Endothelial cell of umbilical vein (primary cell): ENCODE data around the gene ACTN1. TPM values are rescaled to one million over a fixed set of nuclear protein-coding genes. Genes with fewer than 3 reads are reported as not detected.

ENCODE experiments used
- BruUV-seq: library from RNA; stranded (reverse); fragments of 400-500 nt; replicated peaks from 2 replicates; lab custom pipeline; 2021; lab: Mats Ljungman, UMichigan
- CTCF ChIA-PET: fragments of 300-600, 350-600 bp; sonication (Branson Sonifier 250); formaldehyde crosslinking; loops from one replicate; lab custom pipeline; 2021; ENCODE audit warnings: antibody characterized with exemption, inconsistent platforms; lab: Charles Lee
- POLR2A ChIA-PET: fragments of 300-600, 350-600 bp; sonication (Branson Sonifier 250); formaldehyde crosslinking; loops from one replicate; lab custom pipeline; 2021; ENCODE audit warnings: antibody characterized with exemption, inconsistent platforms; lab: Charles Lee
- DNase-seq: peaks from one replicate; pipeline ENCODE4 v3.0.0-alpha.2; 2011; ENCODE audit warnings: low read depth, low spot score
- FAIRE-seq: peaks from 2 replicates; lab custom pipeline; 2011; peaks lifted over from hg19 to GRCh38; lab: Jason Lieb, UNC
- H2AFZ ChIP-seq: 2 replicates; pipeline ENCODE4 v1.6.0; 2012; ENCODE audit warnings: low read depth, low read length, control low read depth, inconsistent platforms
- H3K27ac ChIP-seq: 2 replicates; pipeline ENCODE4 v1.5.1; 2011; ENCODE audit warnings: low read depth, mild to moderate bottlenecking, control low read depth, low read length, moderate library complexity; ENCODE audit not compliant: insufficient read depth
- H3K27me3 ChIP-seq, 2 experiments: 2 replicates each; pipeline versions ENCODE4 v1.6.0 to v1.6.1; 2011; ENCODE audit warnings: low read length in 2 of 2, mixed read lengths in 1 of 2; ENCODE audit not compliant: control insufficient read depth in 2 of 2, insufficient read depth in 2 of 2
- H3K36me3 ChIP-seq, 2 experiments: 2 replicates in 1 of 2; 3 replicates in 1 of 2; pipeline ENCODE4 v1.5.1; 2011; ENCODE audit warnings: low read length in 2 of 2, mild to moderate bottlenecking in 1 of 2, moderate library complexity in 1 of 2; ENCODE audit not compliant: control insufficient read depth in 2 of 2, insufficient read depth in 2 of 2; ENCODE audit errors: extremely low read depth in 1 of 2
- H3K4me1 ChIP-seq: 3 replicates; pipeline ENCODE4 v1.5.1; 2011; ENCODE audit warnings: mild to moderate bottlenecking, low read length; ENCODE audit not compliant: control insufficient read depth, insufficient read depth; ENCODE audit errors: extremely low read depth
- H3K4me2 ChIP-seq: 2 replicates; pipeline ENCODE4 v1.6.1; 2011; ENCODE audit warnings: low read length, control low read depth, mixed read lengths; ENCODE audit not compliant: insufficient read depth
- H3K4me3 ChIP-seq, 3 experiments: fragments of 200-600 bp in 1 of 3; sonication (generic), shearing (Covaris generic) in 1 of 3; replicated peaks in 1 of 3; 2 replicates each; pipeline ENCODE4 v1.5.1; 2011 to 2016; ENCODE audit warnings: control low read depth in 3 of 3, low read length in 3 of 3, mild to moderate bottlenecking in 2 of 3, inconsistent platforms in 1 of 3, low read depth in 1 of 3, moderate library complexity in 1 of 3; ENCODE audit not compliant: insufficient read depth in 1 of 3
- H3K79me2 ChIP-seq: 2 replicates; pipeline ENCODE4 v1.6.0; 2012; ENCODE audit warnings: low read length, inconsistent platforms; ENCODE audit not compliant: control insufficient read depth, insufficient read depth
- H3K9ac ChIP-seq: replicated peaks from 2 replicates; pipeline ENCODE3; 2011; ENCODE audit warnings: low read length, control low read depth; ENCODE audit not compliant: insufficient read depth; ENCODE audit errors: extremely low read depth
- H3K9me1 ChIP-seq: replicated peaks from 3 replicates; pipeline ENCODE4 v1.6.0; 2011; ENCODE audit warnings: mild to moderate bottlenecking, low read length; ENCODE audit not compliant: control insufficient read depth, insufficient read depth; ENCODE audit errors: extremely low read depth
- H3K9me3 ChIP-seq: replicated peaks from 2 replicates; pipeline ENCODE4 v1.5.1; 2012; ENCODE audit warnings: low read length, inconsistent platforms; ENCODE audit not compliant: control insufficient read depth, insufficient read depth
- H4K20me1 ChIP-seq: replicated peaks from 2 replicates; pipeline ENCODE3; 2011; ENCODE audit warnings: mild to moderate bottlenecking, low read length; ENCODE audit not compliant: control insufficient read depth, insufficient read depth; ENCODE audit errors: extremely low read depth
- CTCF ChIP-seq, 2 donors: IDR thresholded peaks; 1 replicate in 1 of 2; 2 replicates in 1 of 2; pipeline ENCODE4 v1.5.1; 2011; ENCODE audit warnings: low read length in 2 of 2, mild to moderate bottlenecking in 2 of 2, moderate library complexity in 2 of 2, control low read depth in 1 of 2, inconsistent platforms in 1 of 2, low read depth in 1 of 2; ENCODE audit not compliant: insufficient read depth in 1 of 2; ENCODE audit errors: extremely low read depth in 1 of 2
- EZH2 ChIP-seq: IDR thresholded peaks from 2 replicates; pipeline ENCODE4 v1.6.1; 2012; ENCODE audit warnings: borderline replicate concordance, low read depth, mild to moderate bottlenecking, moderate library complexity, low read length, inconsistent platforms; ENCODE audit not compliant: severe bottlenecking
- FOS ChIP-seq: IDR thresholded peaks from 2 replicates; pipeline ENCODE4 v1.6.1; 2011; ENCODE audit warnings: mild to moderate bottlenecking, low read length, moderate library complexity, borderline replicate concordance; ENCODE audit not compliant: insufficient read depth
- GATA2 ChIP-seq: IDR thresholded peaks from 2 replicates; pipeline ENCODE4 v1.7.0; 2011; ENCODE audit warnings: low read depth, mild to moderate bottlenecking, moderate library complexity, mixed read lengths, low read length; ENCODE audit not compliant: insufficient read length, insufficient read depth
- JUN ChIP-seq: IDR thresholded peaks from 2 replicates; pipeline ENCODE4 v1.6.1; 2011; ENCODE audit warnings: borderline replicate concordance, low read depth; ENCODE audit not compliant: insufficient read length, insufficient read depth
- MAX ChIP-seq: IDR thresholded peaks from 2 replicates; pipeline ENCODE4 v1.6.1; 2011; ENCODE audit not compliant: insufficient read depth, insufficient read length
- MYC ChIP-seq: IDR thresholded peaks from one replicate; pipeline ENCODE4 v1.6.1; 2011; ENCODE audit warnings: mild to moderate bottlenecking, low read depth, low read length
- POLR2A ChIP-seq: IDR thresholded peaks from 2 replicates; pipeline ENCODE4 v1.6.1; 2012; ENCODE audit warnings: low read depth, mild to moderate bottlenecking, control low read depth, low read length
- POLR2AphosphoS5 ChIP-seq: IDR thresholded peaks from 2 replicates; pipeline ENCODE4 v1.6.1; 2012; ENCODE audit warnings: low read depth, mild to moderate bottlenecking, control low read depth, low read length, moderate library complexity; ENCODE audit not compliant: insufficient read depth
- dilution Hi-C: fragments of 300-500 bp; cut with MboI; formaldehyde crosslinking; loops from one replicate; pipeline ENCODE4 v1.15.0; 2019; ENCODE audit warnings: low sequenced_read_pairs; ENCODE audit not compliant: extremely low pct_ligation_motif_present
- intact Hi-C: fragments of 100-400 bp; cut with micrococcal nuclease; formaldehyde crosslinking; loops from one replicate; pipeline ENCODE4 v1.10.0; 2022
- polyA plus RNA-seq, 4 experiments: library from polyadenylated mRNA; depleted of rRNA in 3 of 4; stranded (reverse) in 3 of 4; unstranded in 1 of 4; fragments of >200 nt; gene quantifications; 2 replicates each; pipeline versions ENCODE4 v1.2.1 to v1.2.3, GENCODE V29; 2011 to 2012; ENCODE audit warnings: missing spikeins in 1 of 4
- total RNA-seq: library from RNA; stranded (reverse); gene quantifications from 2 replicates; pipeline ENCODE4 v1.2.3, GENCODE V29; 2021

The ACTN1 gene
- total and polyA plus RNA-seq, 2 donors (not counting 3 experiments of a cell fraction or from before 2014, with no cell fraction given), result 442 to 463 TPM

GRCh38 chr14:69008421-69008884 is 29.4 kb upstream of the ACTN1 start:
- Histone ChIP-seq H2AFZ (no peak overlapping the region), H3K36me3 (no peaks in the 10 kb centered on the region), H3K9me1 (no peaks in the 10 kb centered on the region), H3K9me3 (no peaks in the 10 kb centered on the region), H3K4me2 (no peak overlapping the region), H3K9ac (no peak overlapping the region), H3K27me3 (no peaks in the 10 kb centered on the region), H3K27ac (no peak overlapping the region), H3K4me3 (no peak overlapping the region), H3K4me1 (peaks cover 15% of the 10 kb centered on the region), H4K20me1 (no peaks in the 10 kb centered on the region), H3K79me2 (no peaks in the 10 kb centered on the region)
- no TSS peak for BruUV-seq
- dilution Hi-C loops (no loop called here), intact Hi-C loops (no loop called here)
- ChIA-PET POLR2A (interaction anchor here (0.6 to 1.1 kb wide), 2 partner anchors 15 to 68 kb away, joined by 3 to 6 read pairs; no protein-coding TSS in a partner anchor), CTCF (interaction anchor here (0.6 to 1.4 kb wide), 8 partner anchors 21 to 93 kb away, joined by 3 read pairs; no protein-coding TSS in a partner anchor)
- TF ChIP-seq MYC, result no peak
- TF ChIP-seq CTCF (IDR thresholded peaks at IDR 0.05; ENCODE audit: extremely low read depth in 1 of 2, insufficient read depth in 1 of 2, low read depth in 1 of 2, low read length in 2 of 2), result no peak
- no peak for TF ChIP-seq POLR2A
- TF ChIP-seq JUN, result no peak
- DNase-seq (peak; percentile 68), FAIRE-seq (no peak)

- ChIA-PET CTCF (interaction anchor here (0.8 to 2.2 kb wide), 7 partner anchors 8 to 84 kb away, joined by 3 to 9 read pairs (median 3); no protein-coding TSS in a partner anchor), POLR2A (no interaction called here)
- H3K36me3 ChIP-seq, result no peaks in the 10 kb centered on the region
- no peaks in the 10 kb centered on the region for H3K9me3 ChIP-seq
- H3K4me1 ChIP-seq, result peaks cover 15% of the 10 kb centered on the region
- no peak overlapping the region for H3K4me3 ChIP-seq
- H3K4me2 ChIP-seq, result no peak overlapping the region
- no peaks in the 10 kb centered on the region for H4K20me1 ChIP-seq
- H3K79me2 ChIP-seq, result no peaks in the 10 kb centered on the region
- H3K9me1 ChIP-seq, result no peaks in the 10 kb centered on the region
- no TSS peak for BruUV-seq
- no peak for FAIRE-seq
- no peak overlapping the region for H2AFZ ChIP-seq
- intact Hi-C loops (no loop called here), dilution Hi-C loops (no loop called here)
- DNase-seq, result no peak
- H3K9ac ChIP-seq, result no peak overlapping the region
- TF ChIP-seq FOS (no peak), EZH2 (no peak), MAX (no peak), JUN (no peak), CTCF (IDR thresholded peaks at IDR 0.05; ENCODE audit: extremely low read depth in 1 of 2, insufficient read depth in 1 of 2, low read depth in 1 of 2, low read length in 2 of 2) (no peak), POLR2A (no peak), MYC (no peak), POLR2AphosphoS5 (no peak), GATA2 (no peak)
- peak overlapping the region; percentile 51 for H3K27ac ChIP-seq
- no peaks in the 10 kb centered on the region for H3K27me3 ChIP-seq
Measured at GRCh38 chr14:69006346-69006745, 27.2 kb upstream of the ACTN1 start.
